Measurements from ENCODE around the gene RBM8A. TPM values are rescaled to one million over a fixed set of nuclear protein-coding genes. Genes with fewer than 3 reads are reported as not detected.

The RBM8A gene
- total RNA-seq, 1 donor from 2014 or later = 173 TPM

GRCh38 chr1:145961425-145962156 is 34.3 kb upstream of the RBM8A start:
- peak overlapping the region; percentile 56 for H3K4me3 ChIP-seq (ENCODE audit: low read depth, low read length)
- H3K27me3 ChIP-seq (ENCODE audit: control insufficient read depth, insufficient read depth, low read length) = no peaks in the 10 kb centered on the region
- DNase-seq (ENCODE audit: low read depth) = no peak
- H3K36me3 ChIP-seq (ENCODE audit: control insufficient read depth, insufficient read depth, low read length) = no peaks in the 10 kb centered on the region
- TF ChIP-seq CTCF (IDR thresholded peaks at IDR 0.05; ENCODE audit: insufficient read depth, low read length, poor library complexity, severe bottlenecking) = no peak

GRCh38 chr1:145961109-145961424 is 33.8 kb upstream of the RBM8A start:
- TF ChIP-seq CTCF (IDR thresholded peaks at IDR 0.05; ENCODE audit: insufficient read depth, low read length, poor library complexity, severe bottlenecking) = no peak
- peak overlapping the region; percentile 56 for H3K4me3 ChIP-seq (ENCODE audit: low read depth, low read length)
- no peaks in the 10 kb centered on the region for H3K27me3 ChIP-seq (ENCODE audit: control insufficient read depth, insufficient read depth, low read length)
- DNase-seq (ENCODE audit: low read depth) = no peak
- no peaks in the 10 kb centered on the region for H3K36me3 ChIP-seq (ENCODE audit: control insufficient read depth, insufficient read depth, low read length)

- TF ChIP-seq CTCF (IDR thresholded peaks at IDR 0.05; ENCODE audit: insufficient read depth, low read length, poor library complexity, severe bottlenecking) = peak; percentile 24
Measured at GRCh38 chr1:145960468-145961108, 33.3 kb upstream of the RBM8A start.

GRCh38 chr1:145959957-145960467 is 32.7 kb upstream of the RBM8A start:
- Histone ChIP-seq H3K4me3 (ENCODE audit: low read depth, low read length) (peak overlapping the region; percentile 56), H3K36me3 (ENCODE audit: control insufficient read depth, insufficient read depth, low read length) (no peaks in the 10 kb centered on the region), H3K27me3 (ENCODE audit: control insufficient read depth, insufficient read depth, low read length) (no peaks in the 10 kb centered on the region)
- no peak for TF ChIP-seq CTCF (IDR thresholded peaks at IDR 0.05; ENCODE audit: insufficient read depth, low read length, poor library complexity, severe bottlenecking)
- DNase-seq (ENCODE audit: low read depth) = no peak

More at GRCh38 chr1:145960468-145961108, 33.3 kb upstream of the RBM8A start:
- DNase-seq (ENCODE audit: low read depth) = no peak
- Histone ChIP-seq H3K4me3 (ENCODE audit: low read depth, low read length) (peak overlapping the region; percentile 56), H3K27me3 (ENCODE audit: control insufficient read depth, insufficient read depth, low read length) (no peaks in the 10 kb centered on the region), H3K36me3 (ENCODE audit: control insufficient read depth, insufficient read depth, low read length) (no peaks in the 10 kb centered on the region)

GRCh38 chr1:145959333-145959732 is 32.0 kb upstream of the RBM8A start:
- Histone ChIP-seq H3K4me3 (ENCODE audit: low read depth, low read length) (no peak overlapping the region), H3K36me3 (ENCODE audit: control insufficient read depth, insufficient read depth, low read length) (peaks cover 1% of the 10 kb centered on the region), H3K27me3 (ENCODE audit: control insufficient read depth, insufficient read depth, low read length) (no peaks in the 10 kb centered on the region)
- no peak for DNase-seq (ENCODE audit: low read depth)
- no peak for TF ChIP-seq CTCF (IDR thresholded peaks at IDR 0.05; ENCODE audit: insufficient read depth, low read length, poor library complexity, severe bottlenecking)
